CD4-positive, alpha-beta memory T cell (primary cell): ENCODE results near the gene ACAT2. TPM values are rescaled to one million over a fixed set of nuclear protein-coding genes. Genes with fewer than 3 reads are reported as not detected.
A peak's percentile ranks its signal among the peaks of the same experiment; 100 is the strongest.
"Not testable (repeated sequence)": the region's sequence is repeated elsewhere in the genome, so short reads cannot be mapped to it uniquely, and the experiment has no call there.

ENCODE experiments used
- CTCF ChIA-PET: fragments of 350-600 bp; sonication (Branson Sonifier 250); formaldehyde crosslinking; loops from one replicate; lab custom pipeline; 2021; ENCODE audit warnings: inconsistent platforms; ENCODE audit not compliant: partially characterized antibody; lab: Charles Lee
- POLR2A ChIA-PET: fragments of 350-600 bp; sonication (Branson Sonifier 250); formaldehyde crosslinking; loops from one replicate; lab custom pipeline; 2021; ENCODE audit not compliant: partially characterized antibody; lab: Charles Lee
- DNase-seq, 5 donors: peaks; one replicate each; pipeline versions ENCODE4 v3.0.0 to v3.0.0-alpha.2; 2020 to 2022; ENCODE audit warnings: mixed read lengths in 1 of 5
- H3K27ac ChIP-seq: one replicate; pipeline ENCODE4 v1.7.0; 2013; ENCODE audit warnings: low read depth, low read length
- H3K27me3 ChIP-seq: 2 replicates; pipeline ENCODE4 v1.7.0; 2013; ENCODE audit warnings: mild to moderate bottlenecking, low read length, moderate library complexity; ENCODE audit not compliant: insufficient read depth
- H3K36me3 ChIP-seq: 2 replicates; pipeline ENCODE4 v1.7.0; 2013; ENCODE audit warnings: mild to moderate bottlenecking, low read length, moderate library complexity; ENCODE audit not compliant: insufficient read depth
- H3K4me1 ChIP-seq: 2 replicates; pipeline ENCODE4 v1.7.0; 2013; ENCODE audit warnings: mild to moderate bottlenecking, low read length, moderate library complexity; ENCODE audit not compliant: insufficient read depth
- H3K4me3 ChIP-seq, 2 donors: one replicate each; pipeline ENCODE4 v1.7.0; 2013; ENCODE audit warnings: low read length in 2 of 2, mild to moderate bottlenecking in 1 of 2
- H3K9me3 ChIP-seq, 2 donors: one replicate each; pipeline ENCODE4 v1.7.0; 2013; ENCODE audit warnings: low read length in 2 of 2, control low read depth in 1 of 2; ENCODE audit not compliant: control insufficient read depth in 1 of 2
- H3K27ac Mint-ChIP-seq, 7 donors: one replicate each; pipeline ENCODE4 v1.8.0; 2020 to 2021; ENCODE audit warnings: mixed read lengths in 7 of 7, mild to moderate bottlenecking in 6 of 7, inconsistent platforms in 3 of 7, moderate library complexity in 3 of 7
- H3K27me3 Mint-ChIP-seq, 2 donors: one replicate each; pipeline ENCODE4 v1.8.0; 2020 to 2021; ENCODE audit warnings: mixed read lengths in 2 of 2
- H3K36me3 Mint-ChIP-seq, 2 donors: one replicate each; pipeline ENCODE4 v1.8.0; 2020 to 2021; ENCODE audit warnings: mixed read lengths in 2 of 2, inconsistent platforms in 1 of 2, mild to moderate bottlenecking in 1 of 2
- H3K4me1 Mint-ChIP-seq, 4 donors: one replicate each; pipeline ENCODE4 v1.8.0; 2020 to 2021; ENCODE audit warnings: mixed read lengths in 4 of 4, mild to moderate bottlenecking in 1 of 4
- H3K4me3 Mint-ChIP-seq, 8 donors: one replicate each; pipeline ENCODE4 v1.8.0; 2020 to 2021; ENCODE audit warnings: mixed read lengths in 8 of 8, mild to moderate bottlenecking in 7 of 8, moderate library complexity in 6 of 8, inconsistent platforms in 3 of 8
- H3K9me3 Mint-ChIP-seq, 8 donors: one replicate each; pipeline ENCODE4 v1.8.0; 2020 to 2021; ENCODE audit warnings: mixed read lengths in 8 of 8, mild to moderate bottlenecking in 5 of 8, inconsistent platforms in 3 of 8, moderate library complexity in 1 of 8
- intact Hi-C: fragments of 100-400 bp; cut with micrococcal nuclease; formaldehyde crosslinking; loops from one replicate; pipeline ENCODE4 v1.15.1; 2023
- polyA plus RNA-seq, 2 donors: library from polyadenylated mRNA; unstranded; fragments of 300-500 nt; fragmentation: Illumina TruSeq; gene quantifications; one replicate each; pipeline ENCODE4 v1.2.3, GENCODE V29; 2021
- total RNA-seq, 2 experiments: library from RNA; stranded (reverse); gene quantifications; one replicate each; pipeline ENCODE4 v1.2.3, GENCODE V29; 2021

Gene ACAT2
- total and polyA plus RNA-seq, 4 experiments from 2014 or later, result 30.5 to 53.2 (median 37.2) TPM

- no peak for DNase-seq
- Histone ChIP-seq H3K36me3 (no peaks in the 10 kb centered on the region), H3K4me1 (peaks cover 28% of the 10 kb centered on the region), H3K27me3 (no peaks in the 10 kb centered on the region), H3K27ac (no peak overlapping the region), H3K9me3 (no peaks in the 10 kb centered on the region), H3K4me3 (no peak overlapping the region)
- Mint-ChIP-seq H3K4me1 (peaks cover 13 to 39% (median 24%) of the 10 kb centered on the region in 4 donors), H3K36me3 (peaks cover 11 to 20% of the 10 kb centered on the region in 2 donors), H3K27ac (peak overlapping the region in 4 of 7 donors; percentile 4 to 47 (median 36)), H3K9me3 (peaks cover 0 to 10% (median 2%) of the 10 kb centered on the region in 8 donors), H3K4me3 (no peak overlapping the region), H3K27me3 (no peaks in the 10 kb centered on the region)
- intact Hi-C loops, result no loop called here
- ChIA-PET CTCF (interaction anchor here (1.5 to 6.4 kb wide), 6 partner anchors 26 to 216 kb away, joined by 3 to 59 read pairs (median 14); partner anchors contain the start of genes MRPL18 and SOD2), POLR2A (interaction anchor here (0.6 to 2.9 kb wide), 5 partner anchors 15 to 1063 kb away, joined by 3 to 14 read pairs (median 4); partner anchors contain the start of genes MRPL18 and SOD2)
Observed at GRCh38 chr6:159723259-159723658, 38.6 kb upstream of the ACAT2 start.

DNA sequence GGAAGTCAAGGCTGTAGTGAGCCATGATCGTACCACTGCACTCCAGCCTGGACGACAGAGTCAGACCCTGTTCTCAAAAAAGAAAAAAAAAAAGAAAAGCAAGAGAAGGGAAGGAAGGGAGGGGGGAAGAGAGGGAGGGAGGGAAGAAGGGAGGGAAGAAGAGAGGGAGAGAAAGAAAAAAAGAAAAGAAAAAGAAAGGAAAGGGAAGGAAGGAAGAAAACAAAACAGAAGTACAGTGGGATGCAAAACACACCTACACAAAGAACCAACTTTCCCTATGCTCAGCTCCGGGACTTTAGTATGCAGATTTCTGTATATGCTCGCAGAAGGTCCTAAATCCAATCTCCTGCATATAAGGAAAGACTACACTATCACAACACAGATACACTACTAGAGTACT, 37.1 kb upstream of the ACAT2 start:
- H3K4me3 ChIP-seq, result no peak overlapping the region
- no peak for DNase-seq
- Mint-ChIP-seq H3K27me3 (no peaks in the 10 kb centered on the region), H3K9me3 (peaks cover 0 to 10% (median 2%) of the 10 kb centered on the region in 8 donors), H3K4me3 (peak overlapping the region in 3 of 8 donors; percentile 13 to 29 (median 20)), H3K36me3 (peaks cover 11 to 27% of the 10 kb centered on the region in 2 donors), H3K27ac (peak overlapping the region in 6 of 7 donors; percentile 43 to 99 (median 57)), H3K4me1 (peaks cover 21 to 54% (median 37%) of the 10 kb centered on the region in 4 donors)
- no peaks in the 10 kb centered on the region for H3K27me3 ChIP-seq
- H3K9me3 ChIP-seq, result no peaks in the 10 kb centered on the region
- H3K36me3 ChIP-seq, result no peaks in the 10 kb centered on the region
- ChIA-PET CTCF (interaction anchor here (3.2 kb wide), 1 partner anchor 65 kb away, joined by 15 read pairs; the partner anchor contains the start of genes MRPL18 and TCP1), POLR2A (interaction anchor here (2.5 to 2.9 kb wide), 2 partner anchors 12 to 31 kb away, joined by 14 read pairs; partner anchors contain the start of gene SOD2)
- H3K27ac ChIP-seq, result no peak overlapping the region
- intact Hi-C loops, result no loop called here
- peaks cover 42% of the 10 kb centered on the region for H3K4me1 ChIP-seq

DNA sequence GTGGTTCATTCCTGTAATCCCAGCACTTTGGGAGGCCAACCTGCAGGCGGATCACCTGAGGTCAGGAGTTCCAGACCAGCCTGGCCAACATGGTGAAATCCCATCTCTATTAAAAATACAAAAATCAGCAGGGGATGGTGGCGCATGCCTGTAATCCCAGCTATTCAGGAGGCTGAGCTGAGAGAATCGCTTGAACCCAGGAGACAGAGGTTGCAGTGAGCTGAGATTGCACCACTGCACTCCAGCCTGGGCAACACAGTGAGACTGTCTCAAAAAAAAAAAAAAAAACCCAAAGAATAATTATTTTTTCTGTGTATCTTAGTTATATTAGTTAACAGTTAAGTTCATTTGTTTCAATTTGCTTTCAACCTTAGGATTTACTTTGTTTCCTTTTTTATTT, 36.6 kb upstream of the ACAT2 start:
- Mint-ChIP-seq H3K36me3 (peaks cover 11 to 28% of the 10 kb centered on the region in 2 donors), H3K27ac (peak overlapping the region in 5 of 7 donors; percentile 43 to 99 (median 62)), H3K4me3 (peak overlapping the region in 3 of 8 donors; percentile 13 to 29 (median 20)), H3K4me1 (peaks cover 22 to 58% (median 39%) of the 10 kb centered on the region in 4 donors)
- H3K9me3 Mint-ChIP-seq, H3K36me3 ChIP-seq, H3K4me3 ChIP-seq, H3K9me3 ChIP-seq, intact Hi-C loops, H3K27ac ChIP-seq, DNase-seq, H3K27me3 Mint-ChIP-seq, H3K27me3 ChIP-seq: not testable (repeated sequence)
- POLR2A ChIA-PET, result interaction anchor here (2.5 to 8.3 kb wide), 4 partner anchors 12 to 64 kb away, joined by 14 to 240 read pairs (median 92); partner anchors contain the start of genes MRPL18, SOD2 and TCP1
- H3K4me1 ChIP-seq, result peaks cover 46% of the 10 kb centered on the region
- CTCF ChIA-PET, result interaction anchor here (3.2 kb wide), 1 partner anchor 64 kb away, joined by 15 read pairs; the partner anchor contains the start of genes MRPL18 and TCP1

GRCh38 chr6:159726255-159726917, 35.5 kb upstream of the ACAT2 start:
- no peaks in the 10 kb centered on the region for H3K27me3 Mint-ChIP-seq
- peak overlapping the region; percentile 99 for H3K27ac Mint-ChIP-seq
- peaks cover under 1% of the 10 kb centered on the region for H3K36me3 ChIP-seq
- H3K9me3 Mint-ChIP-seq, result peaks cover 0 to 10% (median 2%) of the 10 kb centered on the region in 8 donors
- H3K27me3 ChIP-seq, result no peaks in the 10 kb centered on the region
- H3K27ac ChIP-seq, result peak overlapping the region; percentile 97
- peak overlapping the region; percentile 91 to 96 (median 95) for H3K4me3 Mint-ChIP-seq
- POLR2A ChIA-PET, result interaction anchor here (0.7 to 8.3 kb wide), 21 partner anchors 9 to 794 kb away, joined by 3 to 240 read pairs (median 4); partner anchors contain the start of genes ACAT2, IGF2R, MRPL18 and SOD2
- intact Hi-C loops, result no loop called here
- peaks cover 14 to 33% of the 10 kb centered on the region in 2 donors for H3K36me3 Mint-ChIP-seq
- peaks cover 58% of the 10 kb centered on the region for H3K4me1 ChIP-seq
- H3K4me3 ChIP-seq, result peak overlapping the region; percentile 39 to 78
- no peak for DNase-seq
- H3K9me3 ChIP-seq, result no peaks in the 10 kb centered on the region
- H3K4me1 Mint-ChIP-seq, result peaks cover 26 to 66% (median 47%) of the 10 kb centered on the region in 4 donors
- CTCF ChIA-PET, result interaction anchor here (0.6 to 3.2 kb wide), 8 partner anchors 11 to 729 kb away, joined by 3 to 30 read pairs (median 4); partner anchors contain the start of genes MRPL18 and TCP1

DNA sequence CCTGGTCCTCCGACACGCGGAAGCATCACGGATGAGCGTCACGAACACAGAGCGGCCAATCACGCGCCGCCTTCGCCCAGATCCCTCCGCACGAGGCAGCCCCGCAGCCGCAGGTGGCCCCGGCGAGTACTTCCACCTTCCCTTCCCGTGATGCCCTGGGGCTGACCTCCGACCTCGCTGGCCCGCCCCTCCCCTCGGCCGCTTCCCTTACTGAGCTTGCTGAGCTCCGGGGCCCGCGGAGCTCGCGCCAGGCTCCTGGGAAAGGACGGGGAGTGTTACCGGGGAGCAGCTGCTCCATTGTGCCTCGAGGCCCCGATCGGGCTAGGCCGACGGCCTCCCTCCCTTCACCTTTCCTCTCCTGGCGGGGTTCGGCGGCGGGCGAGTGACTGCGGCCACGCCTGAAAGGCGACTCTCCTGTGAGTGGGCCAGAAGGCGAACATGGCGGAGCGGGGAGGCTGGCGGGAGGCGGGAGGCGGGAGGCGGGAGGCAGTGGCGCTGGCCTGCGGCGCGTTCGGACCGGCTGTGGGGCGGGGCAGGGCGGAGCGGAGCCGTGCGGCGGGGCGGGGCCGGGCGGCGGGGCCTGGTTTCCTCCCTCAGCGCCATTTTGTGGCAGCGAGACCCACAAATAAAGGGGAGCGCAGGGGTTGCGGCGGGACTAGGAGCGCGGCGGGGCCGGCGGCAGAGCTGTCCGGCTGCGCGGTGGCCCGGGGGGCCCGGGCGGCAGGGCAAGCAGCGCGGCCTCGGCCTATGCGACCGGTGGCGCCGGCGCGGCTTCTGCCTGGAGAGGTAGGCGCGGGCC, 34.7 kb upstream of the ACAT2 start, which contains the start of gene WTAP:
Gene WTAP, plus strand, starts transcription at position 589 of the 799 bp plus-strand sequence. CDS start 8,760 bp downstream, outside the sequence.
- DNase-seq, result peak; percentile 96 to 98 (median 97)
- H3K36me3 Mint-ChIP-seq, result peaks cover 14 to 33% of the 10 kb centered on the region in 2 donors
- H3K9me3 Mint-ChIP-seq, result peaks cover 0 to 10% (median 2%) of the 10 kb centered on the region in 8 donors
- no peaks in the 10 kb centered on the region for H3K9me3 ChIP-seq
- no peaks in the 10 kb centered on the region for H3K27me3 Mint-ChIP-seq
- no peaks in the 10 kb centered on the region for H3K27me3 ChIP-seq
- H3K4me3 Mint-ChIP-seq, result peak within 1 kb of the TSS; percentile 91 to 96 (median 95)
- ChIA-PET POLR2A (interaction anchor here (0.7 to 8.3 kb wide), 22 partner anchors 8 to 793 kb away, joined by 3 to 240 read pairs (median 4); partner anchors contain the start of genes ACAT2, IGF2R, MRPL18 and SOD2), CTCF (interaction anchor here (0.6 to 3.2 kb wide), 8 partner anchors 11 to 729 kb away, joined by 3 to 30 read pairs (median 4); partner anchors contain the start of genes MRPL18 and TCP1)
- peak within 1 kb of the TSS; percentile 99 for H3K27ac Mint-ChIP-seq
- intact Hi-C loops, result loop anchor here (1.0 kb wide), 4 partner anchors 34 to 241 kb away; partner anchors contain the start of genes ACAT2, SOD2 and TCP1
- H3K4me1 Mint-ChIP-seq, result peaks cover 30 to 74% (median 52%) of the 10 kb centered on the region in 4 donors
- peaks cover 6% of the 10 kb centered on the region for H3K36me3 ChIP-seq
- H3K4me3 ChIP-seq, result peak within 1 kb of the TSS; percentile 39 to 78
- H3K27ac ChIP-seq, result peak within 1 kb of the TSS; percentile 97
- H3K4me1 ChIP-seq, result peaks cover 65% of the 10 kb centered on the region
